Left lung (tissue), 10 donors: ENCODE measurements around the gene SDHA. TPM values are rescaled to one million over a fixed set of nuclear protein-coding genes. Genes with fewer than 3 reads are reported as not detected.
A peak's percentile ranks its signal among the peaks of the same experiment; 100 is the strongest.
"Not testable (repeated sequence)": the region's sequence is repeated elsewhere in the genome, so short reads cannot be mapped to it uniquely, and the experiment has no call there.

Source experiments
- ATAC-seq: fragments of 200-7000 bp; cut with Tn5 transposase; one replicate; pipeline ENCODE4 v1.9.1; 2020; ENCODE audit warnings: moderate library complexity
- DNase-seq, 4 donors: peaks; one replicate each; pipeline ENCODE4 v3.0.0-alpha.2; 2013 to 2020
- H3K27ac ChIP-seq, 2 donors: fragments of 200-600 bp; sonication (generic) in 1 of 2; one replicate each; pipeline versions ENCODE4 v1.5.0 to v1.8.0; 2020 to 2021
- H3K27me3 ChIP-seq, 2 donors: fragments of 200-600 bp; sonication (generic) in 1 of 2; one replicate each; pipeline versions ENCODE4 v1.5.0 to v1.8.0; 2020 to 2021
- H3K36me3 ChIP-seq, 2 donors: fragments of 200-600 bp; sonication (generic) in 1 of 2; one replicate each; pipeline versions ENCODE4 v1.5.0 to v1.8.0; 2020 to 2021
- H3K4me1 ChIP-seq, 2 donors: fragments of 200-600 bp; one replicate each; pipeline ENCODE4 v1.8.0; 2021
- H3K4me3 ChIP-seq, 2 donors: fragments of 200-600 bp; sonication (generic) in 1 of 2; one replicate each; pipeline versions ENCODE4 v1.5.0 to v1.8.0; 2020 to 2021; ENCODE audit warnings: mild to moderate bottlenecking in 1 of 2
- H3K9me3 ChIP-seq, 2 donors: fragments of 200-600 bp; sonication (generic) in 1 of 2; one replicate each; pipeline versions ENCODE4 v1.5.0 to v1.8.0; 2020 to 2021
- CTCF ChIP-seq, 2 donors: fragments of 200-600 bp; sonication (generic) in 1 of 2; IDR thresholded peaks; one replicate each; pipeline versions ENCODE4 v1.5.0 to v1.8.0; 2021; ENCODE audit warnings: antibody characterized with exemption in 2 of 2
- intact Hi-C, 2 donors: fragments of 100-400 bp; cut with DNase I; formaldehyde crosslinking; loops; one replicate each; pipeline versions ENCODE4 v1.11.2 to v1.14.2; 2022
- polyA plus RNA-seq, 6 donors: library from polyadenylated mRNA; unstranded; fragments of 120-200 nt; gene quantifications; one replicate each; pipeline ENCODE4 v1.2.1, GENCODE V29; 2013; ENCODE audit not compliant: insufficient read length in 6 of 6
- total RNA-seq, 2 donors: library from RNA; stranded (reverse); fragmentation: NEBNext Ultra II Directional; extraction: Animal tissue kit (Norgen Biotek cat#: 25700); gene quantifications; one replicate each; pipeline ENCODE4 v1.2.1, GENCODE V29; 2021
- donor health status: DM: no; HTN: yes; CAD: no.
- donor health status: DM: no; HTN: no; CAD: no.

SDHA gene
- total and polyA plus RNA-seq, 8 donors = 95.9 to 113 (median 106) TPM

GRCh38 chr5:267716-268115 is 49.6 kb downstream of the SDHA start:
- TF ChIP-seq CTCF (IDR thresholded peaks at IDR 0.05) = no peak
- Histone ChIP-seq H3K9me3 (no peaks in the 10 kb centered on the region), H3K36me3 (peaks cover 0 to 25% of the 10 kb centered on the region in 2 donors), H3K4me1 (peaks cover 3 to 6% of the 10 kb centered on the region in 2 donors), H3K27me3 (no peaks in the 10 kb centered on the region), H3K27ac (no peak overlapping the region), H3K4me3 (no peak overlapping the region)
- intact Hi-C loops = no loop called here
- ATAC-seq = no peak
- no peak for DNase-seq

- DNase-seq = peak in 1 of 4 donors; percentile 82
- Histone ChIP-seq H3K27me3 (no peaks in the 10 kb centered on the region), H3K4me1 (peaks cover 0 to 18% of the 10 kb centered on the region in 2 donors), H3K9me3 (no peaks in the 10 kb centered on the region), H3K27ac (peak overlapping the region in 1 of 2 donors; percentile 95), H3K4me3 (peak overlapping the region in 1 of 2 donors; percentile 89), H3K36me3 (peaks cover 0 to 21% of the 10 kb centered on the region in 2 donors)
- no peak for TF ChIP-seq CTCF (IDR thresholded peaks at IDR 0.05)
- ATAC-seq = no peak
- intact Hi-C loops = no loop called here
Observed at GRCh38 chr5:270340-270739, 52.2 kb downstream of the SDHA start.

GRCh38 chr5:271828-272167 is 53.7 kb downstream of the SDHA start:
- DNase-seq, intact Hi-C loops, ATAC-seq, H3K9me3 ChIP-seq, H3K27me3 ChIP-seq: not testable (repeated sequence)
- peaks cover 0 to 28% of the 10 kb centered on the region in 2 donors for H3K36me3 ChIP-seq
- H3K4me3 ChIP-seq = peak overlapping the region; percentile 89 to 91
- H3K27ac ChIP-seq = peak overlapping the region; percentile 80 to 95
- peaks cover 0 to 18% of the 10 kb centered on the region in 2 donors for H3K4me1 ChIP-seq

GRCh38 chr5:273091-273490 is 55.0 kb downstream of the SDHA start:
- Histone ChIP-seq H3K4me1 (peaks cover 0 to 18% of the 10 kb centered on the region in 2 donors), H3K36me3 (peaks cover 0 to 37% of the 10 kb centered on the region in 2 donors), H3K4me3 (peak overlapping the region in 1 of 2 donors; percentile 89)
- intact Hi-C loops, H3K27ac ChIP-seq, ATAC-seq, DNase-seq, H3K27me3 ChIP-seq, H3K9me3 ChIP-seq: not testable (repeated sequence)

GRCh38 chr5:273491-273890 is 55.4 kb downstream of the SDHA start:
- H3K4me3 ChIP-seq, ATAC-seq, DNase-seq, H3K27ac ChIP-seq, H3K27me3 ChIP-seq, intact Hi-C loops, H3K9me3 ChIP-seq: not testable (repeated sequence)
- peaks cover 0 to 18% of the 10 kb centered on the region in 2 donors for H3K4me1 ChIP-seq
- H3K36me3 ChIP-seq = peaks cover 0 to 40% of the 10 kb centered on the region in 2 donors

GRCh38 chr5:274346-274745 is 56.2 kb downstream of the SDHA start:
- DNase-seq, H3K4me3 ChIP-seq, H3K9me3 ChIP-seq, H3K27me3 ChIP-seq, ATAC-seq, H3K27ac ChIP-seq, intact Hi-C loops: not testable (repeated sequence)
- Histone ChIP-seq H3K4me1 (peaks cover 0 to 18% of the 10 kb centered on the region in 2 donors), H3K36me3 (peaks cover 0 to 40% of the 10 kb centered on the region in 2 donors)

GRCh38 chr5:278646-279045 is 60.5 kb downstream of the SDHA start:
- no peaks in the 10 kb centered on the region for H3K9me3 ChIP-seq
- no peaks in the 10 kb centered on the region for H3K27me3 ChIP-seq
- intact Hi-C loops = no loop called here
- H3K36me3 ChIP-seq = peaks cover 0 to 46% of the 10 kb centered on the region in 2 donors
- no peak for TF ChIP-seq CTCF (IDR thresholded peaks at IDR 0.05)
- H3K4me3 ChIP-seq = no peak overlapping the region
- DNase-seq (no peak), ATAC-seq (no peak)
- H3K4me1 ChIP-seq = peaks cover 0 to 7% of the 10 kb centered on the region in 2 donors
- no peak overlapping the region for H3K27ac ChIP-seq

GRCh38 chr5:279051-279665 is 61.0 kb downstream of the SDHA start:
- H3K4me1 ChIP-seq, ATAC-seq, H3K9me3 ChIP-seq, H3K4me3 ChIP-seq, H3K27me3 ChIP-seq, H3K27ac ChIP-seq, intact Hi-C loops, DNase-seq: not testable (repeated sequence)
- H3K36me3 ChIP-seq = peaks cover 0 to 44% of the 10 kb centered on the region in 2 donors
